GM19397 (cell line): ENCODE measurements around the gene SDHAF3.
"Not testable (repeated sequence)": the region's sequence is repeated elsewhere in the genome, so short reads cannot be mapped to it uniquely, and the experiment has no call there.

Experiments used
- ATAC-seq: cut with Tn5 transposase; IDR thresholded peaks from one replicate; pipeline ENCODE4 v1.9.1; 2021; ENCODE audit warnings: mild to moderate bottlenecking, moderate library complexity; ENCODE audit not compliant: unreplicated experiment

The SDHAF3 gene

DNA sequence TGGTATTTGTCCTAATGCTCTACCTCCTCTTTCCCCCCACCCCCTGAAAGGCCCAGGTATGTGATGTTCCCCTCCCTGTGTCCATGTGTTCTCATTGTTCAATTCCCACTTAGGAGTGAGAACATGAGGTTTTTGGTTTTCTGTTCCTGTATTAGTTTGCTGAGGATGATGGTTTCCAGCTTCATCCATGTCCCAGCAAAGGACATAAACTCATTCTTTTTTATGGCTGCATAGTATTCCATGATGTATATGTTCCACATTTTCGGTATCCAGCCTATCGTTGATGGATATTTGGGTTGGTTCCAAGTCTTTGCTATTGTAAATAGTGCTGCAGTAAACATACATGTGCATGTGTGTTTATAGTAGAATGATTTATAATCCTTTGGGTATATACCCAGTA is 5.6 kb downstream of the SDHAF3 start:
- not testable (repeated sequence) for ATAC-seq

DNA sequence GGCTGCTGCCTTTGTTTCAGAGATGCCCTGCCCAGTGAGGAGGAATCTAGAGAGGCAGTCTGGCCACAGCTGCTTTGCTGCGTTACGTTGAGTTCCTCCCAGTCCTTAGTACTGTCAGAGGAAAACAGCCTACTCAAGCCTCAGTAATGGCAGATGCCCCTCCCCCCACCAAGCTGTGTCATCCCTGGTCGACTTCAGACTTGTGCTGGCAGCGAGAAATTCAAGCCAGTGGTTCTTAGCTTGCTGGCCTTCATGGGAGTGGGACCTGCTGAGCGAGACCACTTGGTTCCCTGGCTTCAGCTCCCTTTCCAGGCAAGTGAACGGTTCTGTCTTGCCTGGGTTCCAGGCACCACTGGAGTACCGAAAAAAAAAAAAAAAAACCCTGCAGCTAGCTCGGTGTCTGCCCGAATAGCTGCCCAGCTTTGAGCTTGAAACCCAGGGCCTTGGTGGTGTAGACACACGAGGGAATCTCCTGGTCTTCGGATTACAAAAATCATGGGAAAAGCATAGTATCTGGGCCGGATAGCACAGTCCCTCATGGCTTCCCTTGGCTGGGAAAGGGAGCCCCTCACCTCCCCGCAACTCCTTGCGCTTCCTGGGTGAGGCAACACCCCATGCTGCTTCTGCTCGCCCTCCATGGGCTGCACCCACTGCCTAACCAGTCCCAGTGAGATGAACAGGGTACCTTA is 9.1 kb downstream of the SDHAF3 start:
- no peak for ATAC-seq

DNA sequence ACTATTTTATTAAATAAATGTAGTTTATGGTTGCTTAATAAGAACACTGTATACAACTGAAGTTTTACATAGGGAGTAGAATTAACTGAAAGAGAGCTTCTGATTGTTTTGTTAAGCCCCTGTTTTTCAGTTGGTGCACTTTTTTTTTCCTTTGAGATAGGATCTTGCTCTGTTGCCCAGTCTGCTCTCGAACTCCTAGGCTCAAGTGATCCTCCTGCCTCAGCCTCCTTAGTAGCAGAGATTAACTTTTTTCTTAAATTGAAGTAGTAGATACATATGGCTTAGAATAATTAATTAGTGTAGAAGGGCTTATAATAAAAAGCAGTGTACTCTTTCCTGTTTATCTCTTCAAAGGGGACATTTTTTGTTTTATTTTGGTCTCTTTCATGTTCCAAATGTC is 11.2 kb downstream of the SDHAF3 start:
- ATAC-seq, result no peak

DNA sequence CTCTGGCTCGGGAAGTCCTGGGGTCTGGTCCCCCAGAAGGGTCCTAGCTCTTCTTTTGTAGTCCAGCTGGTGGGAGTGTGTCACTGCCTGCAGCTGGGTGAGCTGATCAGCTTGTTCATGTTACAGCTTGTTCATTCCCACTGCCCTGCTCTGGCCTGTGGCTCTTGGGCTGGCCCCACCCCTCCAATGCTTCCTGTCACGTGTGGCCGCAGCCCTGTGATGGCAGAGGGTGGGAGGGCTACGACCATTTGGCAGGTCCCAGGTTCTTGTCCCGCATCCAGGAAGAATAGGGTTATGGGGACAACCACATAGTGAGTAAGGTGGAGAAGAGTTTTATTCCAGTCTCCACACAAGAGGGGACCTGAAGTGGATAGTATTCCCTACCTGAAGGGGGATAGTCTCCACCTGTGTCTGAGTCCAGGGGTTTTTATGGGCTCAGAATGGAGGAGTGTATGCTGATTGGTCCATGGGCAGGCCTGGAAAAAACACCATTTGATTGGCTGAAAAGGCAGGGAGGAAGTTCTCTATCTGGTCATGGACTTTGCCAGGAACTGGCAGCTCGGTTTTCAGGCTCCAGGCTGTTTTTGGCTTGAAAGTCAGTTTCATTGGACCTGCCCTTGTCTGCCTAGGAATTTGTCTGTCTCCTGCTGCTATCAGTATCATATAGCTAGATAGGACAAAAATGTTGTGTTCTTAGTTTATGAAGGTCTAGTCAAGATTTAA is 13.1 kb downstream of the SDHAF3 start:
- ATAC-seq, result no peak

DNA sequence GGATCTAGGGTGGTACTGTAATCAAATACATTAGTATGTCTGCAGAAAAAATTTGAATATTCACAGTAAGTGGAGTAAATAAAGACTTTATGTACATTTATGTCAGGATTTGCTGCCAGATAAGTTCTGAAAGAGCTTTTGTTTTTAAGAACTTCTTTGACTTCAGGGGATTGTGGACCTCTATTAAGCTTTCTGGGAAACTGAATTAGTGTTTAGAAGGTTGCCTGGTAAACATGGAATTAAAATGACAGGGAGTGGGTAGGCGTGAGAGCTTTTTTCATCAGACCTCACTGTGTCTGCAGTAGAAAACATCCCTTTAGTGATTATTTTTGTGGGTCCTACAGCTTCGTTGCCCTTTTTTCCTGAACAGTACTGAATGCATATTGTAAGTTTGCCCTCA is 15.7 kb downstream of the SDHAF3 start:
- ATAC-seq, result no peak

DNA sequence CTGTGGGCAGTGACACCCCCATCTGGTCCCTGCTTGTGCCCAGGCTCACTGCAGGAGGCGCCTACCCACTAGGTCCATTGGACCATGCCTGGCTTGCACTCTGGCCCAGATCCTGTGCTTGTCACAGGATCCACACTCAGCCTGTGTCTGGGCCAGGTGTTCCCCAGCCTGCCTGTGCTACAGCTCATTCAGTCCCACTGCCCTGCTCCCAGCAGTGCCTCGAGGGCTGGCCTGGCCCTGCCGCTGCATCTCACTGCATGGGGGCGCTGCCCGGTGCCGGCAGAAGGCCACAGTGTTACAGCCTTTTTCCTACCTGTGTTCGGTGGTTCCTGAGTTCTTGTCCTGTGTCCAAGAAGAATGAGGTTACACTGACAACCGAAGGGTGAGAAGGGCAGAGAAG is 21.3 kb downstream of the SDHAF3 start:
- no peak for ATAC-seq

DNA sequence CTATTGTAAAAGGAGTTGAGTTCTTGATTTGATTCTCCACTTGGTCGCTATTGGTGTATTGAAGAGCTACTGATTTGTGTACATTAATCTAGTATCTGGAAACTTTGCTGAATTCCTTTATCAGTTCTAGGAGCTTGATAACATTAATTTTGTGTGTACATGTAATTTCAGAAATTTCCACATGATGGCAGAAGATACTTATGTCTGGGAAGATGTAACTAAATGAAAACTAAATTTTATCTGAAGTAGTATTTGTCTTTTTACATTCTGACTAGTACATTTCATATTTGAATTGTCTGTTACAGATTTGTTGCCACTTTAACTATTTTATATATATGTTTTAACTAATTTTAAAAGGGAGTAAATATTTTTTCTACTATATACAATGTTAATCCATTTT is 27.6 kb downstream of the SDHAF3 start:
- ATAC-seq, result no peak

DNA sequence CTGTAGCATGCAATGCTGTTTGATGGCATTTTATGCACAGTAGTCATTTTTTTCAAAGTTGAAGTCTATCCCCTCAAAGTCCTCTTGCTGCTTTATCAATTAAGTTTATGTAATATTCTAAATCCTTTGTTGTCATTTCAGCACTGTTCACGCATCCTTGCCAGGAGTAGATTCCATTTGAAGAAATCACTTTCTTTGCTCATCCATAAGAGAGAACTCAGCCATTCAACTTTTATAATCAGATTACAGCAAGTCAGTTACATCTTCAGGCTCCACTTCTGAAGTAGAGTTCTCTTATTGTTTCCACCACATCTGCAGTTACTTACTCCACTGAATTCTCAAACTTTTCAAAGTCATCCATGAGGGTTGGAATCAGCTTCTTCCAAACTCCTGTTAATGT is 32.3 kb downstream of the SDHAF3 start:
- ATAC-seq, result no peak

DNA sequence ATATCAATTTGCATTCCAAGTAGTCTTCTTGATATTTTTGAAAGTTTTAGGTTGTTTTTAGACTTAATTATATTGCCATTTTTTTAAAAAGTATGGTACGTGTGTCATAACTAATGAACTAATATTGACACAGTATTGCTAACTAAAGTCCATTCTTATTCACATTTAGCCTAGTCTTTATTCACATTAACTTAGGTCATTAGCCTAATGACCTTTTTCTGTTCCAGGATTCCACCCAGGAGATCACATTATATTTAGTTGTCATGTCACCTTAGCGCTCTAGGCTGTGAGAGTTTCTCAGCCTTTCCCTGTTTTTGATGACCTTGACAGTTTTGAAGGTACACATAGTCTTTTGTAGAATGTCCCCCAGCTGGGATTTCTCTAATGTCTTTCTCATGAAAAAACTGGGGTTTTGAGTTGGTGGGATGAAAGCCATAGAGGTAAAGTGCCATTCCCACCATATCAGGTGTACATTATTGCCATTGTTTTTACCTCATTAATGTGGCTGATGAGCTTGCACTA is 38.5 kb downstream of the SDHAF3 start:
- no peak for ATAC-seq

DNA sequence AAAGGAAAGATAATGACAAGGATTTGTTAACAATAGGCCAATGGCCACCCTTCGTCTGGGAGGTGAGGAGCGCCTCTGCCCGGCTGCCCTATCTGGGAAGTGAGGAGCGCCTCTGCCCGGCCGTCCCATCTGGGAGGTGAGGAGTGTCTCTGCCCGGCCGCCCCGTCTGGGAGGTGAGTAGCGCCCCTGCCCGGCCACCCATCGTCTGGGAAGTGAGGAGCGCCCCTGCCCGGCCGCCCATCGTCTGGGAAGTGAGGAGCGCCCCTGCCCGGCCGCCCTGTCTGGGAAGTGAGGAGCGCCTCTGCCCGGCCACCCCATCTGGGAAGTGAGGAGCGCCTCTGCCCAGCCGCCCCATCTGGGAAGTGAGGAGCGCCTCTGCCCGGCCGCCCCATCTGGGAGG is 42.5 kb downstream of the SDHAF3 start:
- ATAC-seq, result not testable (repeated sequence)

DNA sequence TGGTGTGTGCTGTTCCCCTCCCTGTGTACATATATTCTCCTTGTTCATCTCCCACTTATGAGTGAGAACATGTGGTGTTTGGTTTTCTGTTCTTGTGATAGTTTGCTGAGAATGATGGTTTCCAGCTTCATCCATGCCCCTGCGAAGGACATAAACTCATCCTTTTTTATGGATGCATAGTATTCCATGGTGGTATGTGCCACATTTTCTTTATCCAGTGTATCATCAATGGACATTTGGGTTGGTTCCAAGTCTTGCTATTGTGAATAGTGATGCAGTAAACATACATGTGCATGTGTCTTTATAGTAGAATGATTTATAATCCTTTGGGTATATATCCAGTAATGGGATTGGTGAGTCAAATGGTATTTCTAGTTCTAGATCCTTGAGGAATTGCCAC is 44.1 kb downstream of the SDHAF3 start:
- ATAC-seq, result not testable (repeated sequence)

DNA sequence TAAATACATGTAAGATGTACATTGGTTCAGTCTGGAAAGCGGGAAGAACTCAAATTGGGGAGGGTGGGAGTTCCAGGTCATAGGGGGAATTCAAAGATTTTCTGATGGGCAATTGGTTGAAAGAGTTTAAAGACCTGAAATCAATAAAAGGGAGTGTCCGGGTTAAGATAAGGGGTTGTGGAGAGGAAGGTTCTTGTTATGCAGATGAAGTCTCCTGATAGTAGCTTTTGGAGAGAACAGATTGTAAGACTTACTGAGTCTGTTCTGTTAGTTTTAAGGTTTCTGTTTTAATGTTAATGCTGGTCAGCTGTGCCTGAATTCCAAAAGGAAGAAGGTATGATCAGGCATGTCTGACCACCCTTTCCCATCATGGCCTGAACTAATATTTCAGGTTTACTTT is 48.8 kb downstream of the SDHAF3 start:
- ATAC-seq, result no peak

DNA sequence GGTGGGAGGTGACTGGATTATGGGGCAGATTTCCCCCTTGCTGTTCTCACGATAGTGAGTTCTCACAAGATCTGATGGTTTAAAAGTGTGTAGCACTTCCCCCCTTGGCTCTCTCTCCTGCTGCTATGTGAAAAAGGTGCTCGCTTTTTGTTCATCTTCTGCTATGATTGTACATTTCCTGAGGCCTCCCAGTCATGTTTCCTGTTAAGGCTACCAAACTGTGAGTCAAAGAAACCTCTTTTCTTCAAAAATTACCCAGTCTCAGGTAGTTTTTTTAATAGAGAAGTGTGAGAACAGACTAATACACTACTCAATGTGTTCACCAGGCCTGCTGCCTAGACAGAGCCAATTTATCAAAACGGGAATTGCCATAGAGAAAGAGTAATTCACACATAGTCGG is 49.7 kb downstream of the SDHAF3 start:
- ATAC-seq, result no peak

DNA sequence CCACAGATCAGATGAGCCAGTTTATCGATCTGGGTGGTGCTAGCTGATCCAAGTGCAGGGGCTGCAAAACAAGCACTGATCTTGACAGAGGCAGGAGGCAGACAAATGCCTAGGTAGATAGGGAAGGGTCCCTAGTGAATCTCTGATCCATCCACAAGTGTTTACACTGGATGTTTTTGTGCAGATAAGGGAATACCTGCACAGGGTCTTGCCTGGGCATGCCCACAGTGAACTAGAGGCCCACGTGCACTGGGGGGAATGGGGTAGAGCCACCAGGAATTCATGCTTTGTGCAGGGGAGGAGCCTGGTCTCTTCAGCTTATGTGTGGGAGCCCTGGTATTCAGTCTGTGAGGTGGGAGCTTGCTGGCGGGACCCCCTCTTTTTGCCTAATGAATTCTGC is 50.3 kb downstream of the SDHAF3 start:
- no peak for ATAC-seq

DNA sequence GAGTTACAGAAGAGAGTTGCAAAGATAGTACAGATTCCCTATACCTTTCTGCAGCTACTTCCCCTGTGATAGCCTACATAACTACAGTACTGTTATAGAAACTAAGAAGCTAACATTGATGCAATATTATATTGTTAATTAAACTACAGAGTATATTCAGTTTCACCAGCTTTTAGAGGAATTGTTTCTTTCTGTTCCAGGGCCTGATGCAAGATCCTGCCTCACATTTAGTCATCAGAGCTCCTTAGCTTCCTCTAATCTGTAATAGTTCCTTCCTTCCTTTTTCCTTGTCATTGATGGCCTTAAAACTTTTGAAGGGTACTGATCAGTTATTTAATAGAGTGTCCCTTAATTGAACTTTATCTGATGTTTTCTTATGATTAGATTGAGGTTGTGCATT is 56.8 kb downstream of the SDHAF3 start:
- no peak for ATAC-seq

DNA sequence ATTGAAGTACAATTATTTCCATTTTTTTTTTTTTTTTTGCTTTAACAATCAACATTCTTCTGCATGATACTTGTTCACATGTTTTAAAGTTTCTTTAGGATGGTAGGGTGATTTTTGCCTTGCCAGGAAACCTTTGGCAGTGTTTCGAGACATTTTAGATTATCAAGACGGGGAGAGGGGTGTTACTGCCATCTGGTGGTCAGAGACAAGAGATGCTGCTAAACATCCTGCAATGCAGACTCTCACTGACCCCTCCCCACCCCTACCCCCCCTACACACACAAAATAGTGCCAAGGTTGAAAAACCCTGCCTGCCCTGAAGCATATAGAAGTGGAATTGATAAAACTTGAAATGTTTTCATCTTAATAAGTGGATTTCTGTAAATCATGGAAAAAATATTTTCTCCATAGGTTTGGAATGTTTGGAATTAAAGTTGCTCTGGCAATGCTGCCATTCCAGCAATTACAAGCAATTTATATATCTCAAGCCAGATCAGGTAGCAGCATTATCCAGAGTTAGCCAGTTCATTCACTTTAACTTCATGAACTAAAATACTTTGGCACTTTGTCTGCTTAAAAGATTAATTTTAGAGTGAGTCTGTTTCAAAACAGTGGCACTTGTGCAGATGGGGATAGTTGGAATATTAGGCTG is 62.1 kb downstream of the SDHAF3 start:
- peak; percentile 77 for ATAC-seq

DNA sequence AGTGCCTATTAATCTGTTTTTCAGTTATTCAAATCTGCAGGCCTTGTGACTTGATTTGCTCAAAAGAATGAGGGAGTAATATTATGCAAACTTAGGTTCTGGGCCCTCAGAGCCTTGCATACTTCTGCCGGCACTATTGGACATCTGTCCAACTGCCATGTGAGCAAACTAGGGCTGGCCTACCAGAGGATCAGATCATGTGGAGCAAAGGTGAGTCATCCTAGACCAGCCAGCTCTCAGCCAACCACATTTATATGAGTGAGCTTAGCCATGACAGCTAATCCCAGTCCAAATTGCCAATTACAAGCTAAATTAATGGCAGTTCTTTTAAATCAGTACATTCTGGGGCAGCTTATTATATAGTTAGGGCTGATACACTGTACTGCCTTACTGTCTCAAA is 69.6 kb downstream of the SDHAF3 start:
- ATAC-seq, result no peak

DNA sequence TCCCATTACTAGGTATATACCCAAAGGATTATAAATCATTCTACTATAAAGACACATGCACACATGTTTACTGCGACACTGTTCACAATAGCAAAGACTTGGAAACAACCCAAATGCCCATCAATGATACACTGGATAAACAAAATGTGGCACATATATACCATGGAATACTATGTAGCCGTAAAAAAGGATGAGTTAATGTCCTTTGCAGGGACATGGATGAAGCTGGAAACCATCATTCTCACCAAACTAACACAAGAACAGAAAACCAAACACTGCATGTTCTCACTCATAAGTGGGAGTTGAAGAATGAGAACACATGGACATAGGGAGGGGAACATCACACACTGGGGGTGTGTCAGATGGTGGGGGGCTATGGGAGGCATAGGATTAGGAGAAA is 78.7 kb downstream of the SDHAF3 start:
- ATAC-seq, result not testable (repeated sequence)

DNA sequence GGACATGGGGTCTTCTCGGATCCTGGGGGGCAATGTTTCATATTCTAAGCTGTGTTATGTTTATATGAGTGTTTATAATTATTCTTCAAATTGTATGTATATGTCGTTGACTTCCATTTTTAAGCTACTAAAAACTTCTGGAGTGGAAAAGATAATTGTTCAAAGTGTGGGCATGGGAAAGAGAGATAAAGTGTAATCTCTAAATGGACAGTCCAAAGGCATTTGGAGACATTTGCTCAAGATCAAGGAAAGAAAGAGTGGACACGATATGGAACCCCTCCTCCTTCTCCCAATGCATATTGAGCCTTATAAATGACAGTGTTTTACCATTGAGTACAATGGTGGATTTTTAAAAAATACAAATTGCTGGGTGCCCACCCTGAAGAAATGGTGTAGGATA is 81.1 kb downstream of the SDHAF3 start:
- ATAC-seq, result no peak

DNA sequence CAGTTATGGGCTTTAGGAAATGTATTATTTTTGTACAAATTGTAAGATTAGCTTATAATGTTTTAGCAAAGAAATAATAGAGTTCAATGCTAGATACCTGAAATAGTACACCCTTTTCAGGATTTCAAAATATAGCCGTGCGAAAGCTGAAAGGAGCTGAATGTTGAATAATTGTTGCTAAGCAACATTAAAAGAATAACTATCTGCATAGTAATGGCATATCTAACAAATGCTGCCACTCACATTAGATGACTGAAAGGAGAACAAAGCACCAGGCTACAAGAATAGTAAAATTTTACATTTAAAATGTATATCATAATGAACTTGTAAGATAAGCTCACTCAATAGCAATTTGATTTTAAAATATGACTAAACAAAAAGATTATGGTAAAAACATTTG is 82.5 kb downstream of the SDHAF3 start:
- no peak for ATAC-seq

DNA sequence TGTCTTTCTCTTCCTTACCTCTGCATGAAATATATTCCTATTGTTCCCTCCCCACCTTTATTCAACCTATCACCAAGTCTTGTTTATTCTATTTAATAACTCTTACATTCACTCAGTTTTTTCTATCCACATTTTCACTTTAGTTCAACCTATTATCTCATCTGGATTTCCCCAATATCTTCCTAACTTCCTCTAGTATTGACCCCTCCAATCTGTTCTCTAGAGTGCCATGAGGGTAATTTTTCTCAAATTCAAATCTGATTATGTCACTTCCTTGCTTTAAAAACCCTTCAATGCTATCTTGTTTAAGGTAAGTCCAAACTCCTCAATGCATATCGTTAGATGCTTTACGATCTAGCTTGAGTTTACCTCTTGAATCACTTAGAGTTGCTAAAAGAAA is 86.5 kb downstream of the SDHAF3 start:
- no peak for ATAC-seq

DNA sequence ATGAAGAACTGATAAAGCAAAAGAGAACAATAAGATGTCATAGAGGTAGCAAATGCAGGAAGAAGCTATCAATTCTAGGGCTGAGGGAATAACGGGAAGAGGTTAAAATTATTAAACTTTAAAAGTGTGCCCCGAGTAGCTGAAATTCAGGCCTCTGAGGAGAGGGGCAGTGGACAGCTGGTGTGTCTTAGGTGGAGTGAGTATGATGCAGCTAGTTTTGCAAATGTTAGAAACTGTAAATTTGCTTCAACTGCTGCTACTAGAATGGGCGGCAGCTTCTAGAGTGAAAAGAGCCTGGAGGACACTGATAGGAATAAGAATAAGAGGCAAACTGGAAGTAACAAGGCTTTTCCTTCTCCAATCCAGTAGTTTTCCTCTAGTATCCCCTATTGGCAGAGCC is 87.3 kb downstream of the SDHAF3 start:
- no peak for ATAC-seq
